ENCODE measurements around the gene SYNDIG1. TPM values are rescaled to one million over a fixed set of nuclear protein-coding genes. Genes with fewer than 3 reads are reported as not detected.

Gene SYNDIG1
- total RNA-seq, 1 experiment from 2014 or later: not detected

DNA sequence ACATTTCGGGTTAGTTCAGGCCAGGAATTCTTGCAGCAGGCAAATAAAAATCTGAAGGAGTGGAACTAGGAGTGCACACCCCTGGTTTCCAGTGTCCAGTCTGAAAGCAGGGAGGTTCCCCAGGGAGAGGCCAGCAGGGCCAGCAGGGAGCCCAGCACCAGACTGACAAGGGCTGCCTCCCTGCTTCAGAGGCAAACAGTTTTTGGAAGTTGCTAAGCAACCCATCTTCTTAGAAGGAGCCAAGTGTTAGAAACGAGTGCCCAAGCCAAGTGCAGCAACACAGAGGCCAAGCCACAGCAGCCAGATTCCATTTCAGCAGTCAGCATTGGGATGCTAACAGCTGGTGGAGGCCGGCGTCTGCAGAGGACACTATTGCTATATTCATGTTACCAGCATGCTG lies 179.1 kb downstream of the SYNDIG1 start:
- H3K27me3 ChIP-seq (ENCODE audit: low read length): peaks cover 8% of the 10 kb centered on the region; the same call in 1 of the 2 replicates
- peak overlapping the region; percentile 40 for H3K4me3 ChIP-seq (ENCODE audit: low read length)
- no peaks in the 10 kb centered on the region; the same call in 1 of the 2 replicates for H3K36me3 ChIP-seq (ENCODE audit: insufficient read depth, low read length)
- H3K9me3 ChIP-seq (ENCODE audit: low read length): peaks cover 4% of the 10 kb centered on the region; the same call in 1 of the 2 replicates
- H3K4me1 ChIP-seq (ENCODE audit: low read length): peaks cover 83% of the 10 kb centered on the region
- H3K4me2 ChIP-seq (ENCODE audit: low read depth, low read length, poor library complexity, severe bottlenecking): peak overlapping the region; percentile 59
- DNase-seq: peak; percentile 81
- no peak overlapping the region for H3K9ac ChIP-seq (ENCODE audit: low read length)
- 0 out of 2 replicates have a peak overlapping the region, but pooled peaks have one; percentile 3 for H3K27ac ChIP-seq (ENCODE audit: low read length)
- no peaks in the 10 kb centered on the region for H3K79me2 ChIP-seq (ENCODE audit: low read length)
- H2AFZ ChIP-seq (ENCODE audit: low read length): no peak overlapping the region
- H3K9me2 ChIP-seq (replicated peaks; ENCODE audit: insufficient read depth, low read length): no peaks in the 10 kb centered on the region
- peaks cover 30% of the 10 kb centered on the region for H4K20me1 ChIP-seq (ENCODE audit: insufficient read depth, low read depth, low read length)

- H4K20me1 ChIP-seq (ENCODE audit: insufficient read depth, low read depth, low read length): peaks cover 30% of the 10 kb centered on the region
- peaks cover 81% of the 10 kb centered on the region for H3K4me1 ChIP-seq (ENCODE audit: low read length)
- peaks cover 3% of the 10 kb centered on the region; the same call in 1 of the 2 replicates for H3K27me3 ChIP-seq (ENCODE audit: low read length)
- H3K79me2 ChIP-seq (ENCODE audit: low read length): no peaks in the 10 kb centered on the region
- H3K9me3 ChIP-seq (ENCODE audit: low read length): no peaks in the 10 kb centered on the region; the same call in 1 of the 2 replicates
- H3K27ac ChIP-seq (ENCODE audit: low read length): peak overlapping the region; percentile 14; the same call in 1 of the 2 replicates
- no peaks in the 10 kb centered on the region; the same call in 1 of the 2 replicates for H3K36me3 ChIP-seq (ENCODE audit: insufficient read depth, low read length)
- H3K9ac ChIP-seq (ENCODE audit: low read length): no peak overlapping the region
- H3K9me2 ChIP-seq (replicated peaks; ENCODE audit: insufficient read depth, low read length): no peaks in the 10 kb centered on the region
- peak overlapping the region; percentile 40 for H3K4me3 ChIP-seq (ENCODE audit: low read length)
- H3K4me2 ChIP-seq (ENCODE audit: low read depth, low read length, poor library complexity, severe bottlenecking): peak overlapping the region; percentile 59
- H2AFZ ChIP-seq (ENCODE audit: low read length): no peak overlapping the region
- DNase-seq: peak; percentile 90
These were observed 179.5 kb downstream of the SYNDIG1 start for GRCh38 chr20:24648919-24649318.

- Histone ChIP-seq H3K36me3 (ENCODE audit: insufficient read depth, low read length) (no peaks in the 10 kb centered on the region), H3K9ac (ENCODE audit: low read length) (no peak overlapping the region), H3K27ac (ENCODE audit: low read length) (no peak overlapping the region), H3K79me2 (ENCODE audit: low read length) (no peaks in the 10 kb centered on the region), H3K9me3 (ENCODE audit: low read length) (no peaks in the 10 kb centered on the region), H3K9me2 (replicated peaks; ENCODE audit: insufficient read depth, low read length) (no peaks in the 10 kb centered on the region), H3K4me1 (ENCODE audit: low read length) (peaks cover 71% of the 10 kb centered on the region), H3K27me3 (ENCODE audit: low read length) (peaks cover 3% of the 10 kb centered on the region; the same call in 1 of the 2 replicates), H4K20me1 (ENCODE audit: insufficient read depth, low read depth, low read length) (peaks cover 30% of the 10 kb centered on the region), H2AFZ (ENCODE audit: low read length) (no peak overlapping the region), H3K4me3 (ENCODE audit: low read length) (peak overlapping the region; percentile 40), H3K4me2 (ENCODE audit: low read depth, low read length, poor library complexity, severe bottlenecking) (peak overlapping the region; percentile 59)
- no peak for DNase-seq
These were observed 180.5 kb downstream of the SYNDIG1 start for GRCh38 chr20:24649787-24650490.

GRCh38 chr20:24651171-24651975 lies 181.9 kb downstream of the SYNDIG1 start:
- H3K9ac ChIP-seq (ENCODE audit: low read length): no peak overlapping the region
- no peaks in the 10 kb centered on the region for H3K9me2 ChIP-seq (replicated peaks; ENCODE audit: insufficient read depth, low read length)
- no peaks in the 10 kb centered on the region for H3K79me2 ChIP-seq (ENCODE audit: low read length)
- no peak overlapping the region for H2AFZ ChIP-seq (ENCODE audit: low read length)
- no peaks in the 10 kb centered on the region for H3K36me3 ChIP-seq (ENCODE audit: insufficient read depth, low read length)
- peaks cover 3% of the 10 kb centered on the region; the same call in 1 of the 2 replicates for H3K27me3 ChIP-seq (ENCODE audit: low read length)
- no peak overlapping the region for H3K4me3 ChIP-seq (ENCODE audit: low read length)
- no peaks in the 10 kb centered on the region for H3K9me3 ChIP-seq (ENCODE audit: low read length)
- peaks cover 26% of the 10 kb centered on the region for H4K20me1 ChIP-seq (ENCODE audit: insufficient read depth, low read depth, low read length)
- no peak overlapping the region for H3K27ac ChIP-seq (ENCODE audit: low read length)
- H3K4me1 ChIP-seq (ENCODE audit: low read length): peaks cover 57% of the 10 kb centered on the region
- DNase-seq: peak; percentile 52
- H3K4me2 ChIP-seq (ENCODE audit: low read depth, low read length, poor library complexity, severe bottlenecking): peak overlapping the region; percentile 13

DNA sequence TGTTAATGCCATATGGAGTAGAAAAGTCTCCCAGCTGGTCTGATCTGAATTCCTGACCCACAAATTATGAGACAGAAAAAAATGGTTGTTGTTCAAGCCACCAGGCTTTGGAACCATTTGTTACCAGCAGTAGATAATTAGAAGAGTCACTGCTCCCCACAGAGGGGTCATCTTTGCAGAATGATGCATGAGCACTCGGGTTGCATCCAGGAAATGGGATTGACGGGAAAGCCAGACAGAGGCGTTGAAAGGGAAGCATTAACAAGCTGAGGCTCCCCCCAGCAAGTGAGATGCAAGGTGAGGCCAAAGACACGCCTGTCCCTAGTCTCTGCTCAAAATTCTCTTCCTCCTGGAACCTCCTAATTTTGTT lies 182.5 kb downstream of the SYNDIG1 start:
- Histone ChIP-seq H3K36me3 (ENCODE audit: insufficient read depth, low read length) (no peaks in the 10 kb centered on the region), H4K20me1 (ENCODE audit: insufficient read depth, low read depth, low read length) (peaks cover 25% of the 10 kb centered on the region), H3K9me2 (replicated peaks; ENCODE audit: insufficient read depth, low read length) (no peaks in the 10 kb centered on the region), H3K9ac (ENCODE audit: low read length) (no peak overlapping the region), H2AFZ (ENCODE audit: low read length) (no peak overlapping the region), H3K9me3 (ENCODE audit: low read length) (no peaks in the 10 kb centered on the region), H3K4me3 (ENCODE audit: low read length) (no peak overlapping the region), H3K4me2 (ENCODE audit: low read depth, low read length, poor library complexity, severe bottlenecking) (no peak overlapping the region), H3K4me1 (ENCODE audit: low read length) (peaks cover 51% of the 10 kb centered on the region), H3K27me3 (ENCODE audit: low read length) (peaks cover 3% of the 10 kb centered on the region; the same call in 1 of the 2 replicates), H3K79me2 (ENCODE audit: low read length) (no peaks in the 10 kb centered on the region), H3K27ac (ENCODE audit: low read length) (no peak overlapping the region)
- no peak for DNase-seq

GRCh38 chr20:24653306-24653705 lies 183.9 kb downstream of the SYNDIG1 start:
- Histone ChIP-seq H3K27ac (ENCODE audit: low read length) (no peak overlapping the region), H3K9me2 (replicated peaks; ENCODE audit: insufficient read depth, low read length) (no peaks in the 10 kb centered on the region), H2AFZ (ENCODE audit: low read length) (no peak overlapping the region), H4K20me1 (ENCODE audit: insufficient read depth, low read depth, low read length) (peaks cover 16% of the 10 kb centered on the region), H3K9me3 (ENCODE audit: low read length) (no peaks in the 10 kb centered on the region), H3K4me1 (ENCODE audit: low read length) (peaks cover 37% of the 10 kb centered on the region), H3K79me2 (ENCODE audit: low read length) (no peaks in the 10 kb centered on the region), H3K9ac (ENCODE audit: low read length) (no peak overlapping the region), H3K4me3 (ENCODE audit: low read length) (no peak overlapping the region), H3K27me3 (ENCODE audit: low read length) (0 out of 2 replicates have a peak, but pooled peaks cover 3% of the 10 kb centered on the region), H3K4me2 (ENCODE audit: low read depth, low read length, poor library complexity, severe bottlenecking) (no peak overlapping the region), H3K36me3 (ENCODE audit: insufficient read depth, low read length) (no peaks in the 10 kb centered on the region)
- DNase-seq: no peak

DNA sequence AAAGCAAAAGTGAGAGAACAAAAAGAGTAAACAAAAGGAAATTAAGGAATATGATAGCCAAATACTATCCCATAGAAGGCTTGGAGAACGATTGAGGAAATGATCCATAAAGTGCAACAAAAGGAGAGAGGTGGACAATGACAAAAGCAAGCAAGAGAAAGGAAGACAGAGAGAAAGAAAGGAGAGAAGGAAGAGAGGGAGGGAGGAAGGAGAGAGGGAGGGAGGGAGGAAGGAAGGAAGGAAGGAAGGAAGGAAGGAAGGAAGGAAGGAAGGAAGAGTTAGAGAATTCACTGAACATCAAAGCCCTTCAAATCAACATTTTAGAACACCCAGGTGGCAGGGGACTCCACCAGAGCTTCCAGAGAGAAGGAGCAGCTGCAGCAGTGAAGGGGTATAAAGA lies 185.0 kb downstream of the SYNDIG1 start:
- Histone ChIP-seq H3K9me3 (ENCODE audit: low read length) (no peaks in the 10 kb centered on the region), H3K4me2 (ENCODE audit: low read depth, low read length, poor library complexity, severe bottlenecking) (no peak overlapping the region), H3K4me1 (ENCODE audit: low read length) (peaks cover 26% of the 10 kb centered on the region), H3K27ac (ENCODE audit: low read length) (no peak overlapping the region), H4K20me1 (ENCODE audit: insufficient read depth, low read depth, low read length) (peaks cover 13% of the 10 kb centered on the region; the same call in 1 of the 2 replicates), H3K9ac (ENCODE audit: low read length) (no peak overlapping the region), H3K27me3 (ENCODE audit: low read length) (0 out of 2 replicates have a peak, but pooled peaks cover 3% of the 10 kb centered on the region), H3K9me2 (replicated peaks; ENCODE audit: insufficient read depth, low read length) (no peaks in the 10 kb centered on the region), H2AFZ (ENCODE audit: low read length) (no peak overlapping the region), H3K79me2 (ENCODE audit: low read length) (no peaks in the 10 kb centered on the region), H3K36me3 (ENCODE audit: insufficient read depth, low read length) (no peaks in the 10 kb centered on the region), H3K4me3 (ENCODE audit: low read length) (no peak overlapping the region)
- DNase-seq: no peak

- no peak overlapping the region for H3K4me2 ChIP-seq (ENCODE audit: low read depth, low read length, poor library complexity, severe bottlenecking)
- H3K9ac ChIP-seq (ENCODE audit: low read length): no peak overlapping the region
These were observed 187.0 kb downstream of the SYNDIG1 start for GRCh38 chr20:24656391-24656790.

More at GRCh38 chr20:24656391-24656790, 187.0 kb downstream of the SYNDIG1 start:
- Histone ChIP-seq H3K4me1 (ENCODE audit: low read length) (peaks cover 6% of the 10 kb centered on the region), H3K36me3 (ENCODE audit: insufficient read depth, low read length) (no peaks in the 10 kb centered on the region), H3K4me3 (ENCODE audit: low read length) (no peak overlapping the region), H3K27ac (ENCODE audit: low read length) (no peak overlapping the region), H4K20me1 (ENCODE audit: insufficient read depth, low read depth, low read length) (peaks cover 3% of the 10 kb centered on the region; the same call in 1 of the 2 replicates), H2AFZ (ENCODE audit: low read length) (no peak overlapping the region), H3K79me2 (ENCODE audit: low read length) (no peaks in the 10 kb centered on the region), H3K27me3 (ENCODE audit: low read length) (no peaks in the 10 kb centered on the region), H3K9me3 (ENCODE audit: low read length) (no peaks in the 10 kb centered on the region), H3K9me2 (replicated peaks; ENCODE audit: insufficient read depth, low read length) (no peaks in the 10 kb centered on the region)
- DNase-seq: no peak
